Measurements from ENCODE around the gene CXCR2. TPM values are rescaled to one million over a fixed set of nuclear protein-coding genes. Genes with fewer than 3 reads are reported as not detected.
A peak's percentile ranks its signal among the peaks of the same experiment; 100 is the strongest.

The CXCR2 gene
- total RNA-seq, 4 donors from 2014 or later: not detected

- Histone ChIP-seq H3K36me3 (no peaks in the 10 kb centered on the region), H3K27me3 (no peaks in the 10 kb centered on the region), H3K27ac (peak overlapping the region in 2 of 4 donors; percentile 26 to 55), H3K4me1 (peaks cover 0 to 5% (median 0%) of the 10 kb centered on the region in 4 donors), H3K9me3 (no peaks in the 10 kb centered on the region), H3K4me3 (no peak overlapping the region)
- DNase-seq: peak in 2 of 3 donors; percentile 60 to 79
- no peak for TF ChIP-seq POLR2A (IDR thresholded peaks at IDR 0.05)
Measured at GRCh38 chr2:218180467-218181114, 54.8 kb downstream of the CXCR2 start.

DNA sequence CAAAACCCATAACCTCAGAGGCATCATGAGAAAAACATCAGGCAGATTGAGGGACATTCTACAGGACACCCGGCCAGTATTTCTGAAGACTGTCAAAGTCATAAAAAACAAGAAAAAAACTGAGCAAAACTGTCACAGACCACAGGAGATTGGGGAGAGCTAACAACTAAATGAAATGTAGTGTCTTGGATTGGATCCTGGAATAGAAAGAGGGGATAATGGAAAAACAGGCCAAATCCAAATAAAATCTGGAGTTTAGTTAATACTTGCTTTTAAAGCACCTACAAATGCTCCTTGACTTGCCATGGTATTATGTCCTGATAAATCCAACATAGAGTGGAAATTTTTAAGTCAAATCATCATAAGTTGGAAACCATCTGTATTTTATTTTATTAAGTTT, 58.5 kb downstream of the CXCR2 start:
- no peaks in the 10 kb centered on the region for H3K36me3 ChIP-seq
- no peak for DNase-seq
- H3K4me3 ChIP-seq: no peak overlapping the region
- H3K4me1 ChIP-seq: peaks cover 0 to 11% (median 0%) of the 10 kb centered on the region in 4 donors
- no peak for TF ChIP-seq POLR2A (IDR thresholded peaks at IDR 0.05)
- TF ChIP-seq, protein P1, sequence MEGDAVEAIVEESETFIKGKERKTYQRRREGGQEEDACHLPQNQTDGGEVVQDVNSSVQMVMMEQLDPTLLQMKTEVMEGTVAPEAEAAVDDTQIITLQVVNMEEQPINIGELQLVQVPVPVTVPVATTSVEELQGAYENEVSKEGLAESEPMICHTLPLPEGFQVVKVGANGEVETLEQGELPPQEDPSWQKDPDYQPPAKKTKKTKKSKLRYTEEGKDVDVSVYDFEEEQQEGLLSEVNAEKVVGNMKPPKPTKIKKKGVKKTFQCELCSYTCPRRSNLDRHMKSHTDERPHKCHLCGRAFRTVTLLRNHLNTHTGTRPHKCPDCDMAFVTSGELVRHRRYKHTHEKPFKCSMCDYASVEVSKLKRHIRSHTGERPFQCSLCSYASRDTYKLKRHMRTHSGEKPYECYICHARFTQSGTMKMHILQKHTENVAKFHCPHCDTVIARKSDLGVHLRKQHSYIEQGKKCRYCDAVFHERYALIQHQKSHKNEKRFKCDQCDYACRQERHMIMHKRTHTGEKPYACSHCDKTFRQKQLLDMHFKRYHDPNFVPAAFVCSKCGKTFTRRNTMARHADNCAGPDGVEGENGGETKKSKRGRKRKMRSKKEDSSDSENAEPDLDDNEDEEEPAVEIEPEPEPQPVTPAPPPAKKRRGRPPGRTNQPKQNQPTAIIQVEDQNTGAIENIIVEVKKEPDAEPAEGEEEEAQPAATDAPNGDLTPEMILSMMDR (IDR thresholded peaks at IDR 0.05): no peak
- no peak overlapping the region for H3K27ac ChIP-seq
- H3K27me3 ChIP-seq: no peaks in the 10 kb centered on the region
- H3K9me3 ChIP-seq: no peaks in the 10 kb centered on the region

- no peaks in the 10 kb centered on the region for H3K27me3 ChIP-seq
- no peak overlapping the region for H3K4me3 ChIP-seq
- peaks cover 0 to 6% (median 0%) of the 10 kb centered on the region in 4 donors for H3K4me1 ChIP-seq
- no peaks in the 10 kb centered on the region for H3K36me3 ChIP-seq
- no peak for TF ChIP-seq POLR2A (IDR thresholded peaks at IDR 0.05)
- TF ChIP-seq, protein P1 (IDR thresholded peaks at IDR 0.05): peak; percentile 72 to 89 (median 84)
- H3K27ac ChIP-seq: peak overlapping the region in 1 of 4 donors; percentile 36
- DNase-seq: peak; percentile 72 to 89 (median 75)
- no peaks in the 10 kb centered on the region for H3K9me3 ChIP-seq
Measured at GRCh38 chr2:218186355-218186766, 60.5 kb downstream of the CXCR2 start.

Other genes with a start within 250 kb of the CXCR2 start
- 100 to 1,000 TPM in 2 of 4 donors, 10 to 100 TPM in 2; 23.1 to 156 (median 81.1) TPM for gene TNS1, start 123.0 kb upstream of the CXCR2 start, total RNA-seq
- gene RUFY4, start 56.8 kb upstream of the CXCR2 start, total RNA-seq: 1 to 10 TPM in 1 of 4 donors, under 1 TPM in 1, not detected in 2; 0.27 to 5.0 TPM
- gene CXCR1, start 40.9 kb downstream of the CXCR2 start, total RNA-seq: not detected
- 100 to 1,000 TPM; 210 to 284 (median 246) TPM for gene ARPC2, start 91.2 kb downstream of the CXCR2 start, total RNA-seq
- gene GPBAR1, start 135.0 kb downstream of the CXCR2 start, total RNA-seq: 1 to 10 TPM; 3.3 to 7.0 (median 3.9) TPM
- gene AAMP, start 144.1 kb downstream of the CXCR2 start, total RNA-seq: 100 to 1,000 TPM in 3 of 4 donors, 10 to 100 TPM in 1; 91.8 to 151 (median 115) TPM
- 100 to 1,000 TPM in 1 of 4 donors, 10 to 100 TPM in 3; 63.9 to 690 (median 70.4) TPM for gene PNKD, start 144.5 kb downstream of the CXCR2 start, total RNA-seq
- 100 to 1,000 TPM in 3 of 4 donors, 10 to 100 TPM in 1; 97.4 to 431 (median 280) TPM for gene TMBIM1, start 166.5 kb downstream of the CXCR2 start, total RNA-seq
- gene CATIP, start 230.8 kb downstream of the CXCR2 start, total RNA-seq: not detected